Amygdala (tissue), 56 donors: ENCODE data around the gene COL19A1.

Source experiments
- DNase-seq, 56 donors: peaks; one replicate each; lab custom pipeline; 2025; lab: John Stamatoyannopoulos, UW

The COL19A1 gene

DNA sequence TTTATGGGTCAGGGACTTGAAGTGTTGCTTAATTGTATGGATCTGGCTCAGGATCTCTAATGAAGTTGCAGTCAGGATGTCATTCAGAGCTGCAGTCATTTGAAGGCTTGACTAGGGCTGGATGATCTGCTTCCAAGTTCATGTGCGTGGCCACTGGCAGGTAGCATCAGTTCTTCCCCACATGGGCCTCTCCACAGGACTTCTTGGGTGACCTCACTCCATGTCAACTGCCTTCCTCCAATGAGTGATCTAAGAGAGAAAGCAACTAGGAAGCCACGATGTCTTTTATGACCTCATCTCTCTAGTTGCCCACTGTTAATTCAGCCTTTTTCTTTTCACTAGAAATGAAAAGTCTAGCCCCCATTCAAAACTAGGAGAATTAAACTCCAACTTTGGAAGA, 332.4 kb downstream of the COL19A1 start:
- no peak for DNase-seq

DNA sequence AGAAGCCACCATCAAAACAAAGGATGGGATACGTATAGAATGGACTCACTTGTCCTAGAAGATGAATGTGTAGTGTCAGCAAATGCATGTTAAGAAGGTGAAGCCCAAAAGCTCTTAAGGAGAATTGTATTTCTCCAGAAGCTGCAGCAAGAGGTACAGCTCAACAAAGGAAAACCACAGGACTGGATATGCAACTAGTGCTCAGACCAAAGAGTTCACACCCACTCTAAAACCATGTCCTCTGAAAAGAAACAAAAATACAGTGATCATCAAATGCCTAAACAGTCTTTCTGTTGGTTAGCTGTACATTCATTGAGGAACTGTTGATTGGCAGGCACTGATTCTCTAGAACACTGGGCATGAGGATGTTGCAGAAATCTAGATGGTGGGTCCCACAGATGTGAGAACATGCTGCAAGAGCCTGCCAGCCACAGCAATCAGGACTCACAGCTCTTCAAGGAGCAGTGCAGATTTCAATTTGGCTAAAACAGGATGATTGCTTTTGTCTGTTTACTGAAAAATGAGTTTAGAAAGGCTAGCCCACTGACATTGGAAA, 342.0 kb downstream of the COL19A1 start:
- DNase-seq = no peak

GRCh38 chr6:70210462-70210861, 344.1 kb downstream of the COL19A1 start:
- DNase-seq = no peak

- no peak for DNase-seq
Observed at GRCh38 chr6:70215460-70216108, 349.2 kb downstream of the COL19A1 start.

DNA sequence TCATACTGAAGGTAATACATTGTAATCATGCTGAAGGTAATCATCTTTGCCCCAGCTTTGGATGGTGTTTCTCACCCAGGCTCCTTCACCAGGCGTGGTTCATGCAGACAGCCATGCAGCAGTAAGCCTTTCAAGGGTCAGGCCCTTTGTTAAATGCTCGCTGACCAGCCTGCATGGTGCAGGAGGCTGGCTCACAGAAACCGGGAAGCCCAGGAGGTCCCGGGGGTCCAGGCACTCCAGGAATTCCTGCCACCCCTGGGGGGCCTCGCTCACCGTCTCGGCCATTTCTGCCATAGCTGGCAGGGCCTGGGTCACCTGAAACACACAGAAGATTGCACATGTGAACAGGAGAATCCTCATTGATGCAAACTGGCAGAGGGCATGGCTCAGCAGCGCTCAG, 350.4 kb downstream of the COL19A1 start:
- DNase-seq = no peak

DNA sequence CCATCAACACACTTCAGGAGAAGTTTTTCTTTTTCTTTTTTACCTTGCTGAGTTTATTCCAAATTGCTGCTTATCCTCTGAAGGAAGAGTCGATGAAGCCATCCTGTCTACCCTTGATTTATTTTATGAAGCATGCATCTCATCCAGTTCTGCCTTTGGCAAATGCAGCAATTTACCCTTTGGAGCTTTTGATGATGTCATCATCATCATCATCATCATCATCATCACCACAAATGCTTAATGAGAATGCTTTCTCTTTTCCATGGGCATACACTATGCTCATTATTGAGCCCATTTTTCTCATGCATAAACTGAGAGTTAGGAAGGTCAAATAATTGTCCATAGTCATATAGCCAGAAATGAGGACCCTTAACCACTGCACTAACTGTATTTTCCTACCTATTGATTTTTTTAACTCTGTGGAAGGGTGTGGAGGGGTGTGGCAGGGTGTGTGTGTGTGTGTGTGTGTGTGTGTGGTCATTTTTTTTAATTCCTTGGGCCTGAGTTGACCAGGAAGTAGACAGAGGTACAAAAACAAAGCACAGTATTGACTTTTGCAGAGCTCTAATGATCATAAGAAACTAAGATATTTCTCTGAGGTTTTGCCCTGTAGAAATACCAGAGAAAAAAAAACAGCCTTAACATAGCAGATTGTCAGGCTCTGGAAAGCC, 353.7 kb downstream of the COL19A1 start:
- no peak for DNase-seq

- peak in 4 of 56 donors; percentile 3 to 18 (median 8) for DNase-seq
Observed at GRCh38 chr6:70221025-70221714, 354.8 kb downstream of the COL19A1 start.

GRCh38 chr6:70221715-70222438, 355.5 kb downstream of the COL19A1 start:
- no peak for DNase-seq

- DNase-seq = no peak
Observed at GRCh38 chr6:70222439-70222749, 356.0 kb downstream of the COL19A1 start.

DNA sequence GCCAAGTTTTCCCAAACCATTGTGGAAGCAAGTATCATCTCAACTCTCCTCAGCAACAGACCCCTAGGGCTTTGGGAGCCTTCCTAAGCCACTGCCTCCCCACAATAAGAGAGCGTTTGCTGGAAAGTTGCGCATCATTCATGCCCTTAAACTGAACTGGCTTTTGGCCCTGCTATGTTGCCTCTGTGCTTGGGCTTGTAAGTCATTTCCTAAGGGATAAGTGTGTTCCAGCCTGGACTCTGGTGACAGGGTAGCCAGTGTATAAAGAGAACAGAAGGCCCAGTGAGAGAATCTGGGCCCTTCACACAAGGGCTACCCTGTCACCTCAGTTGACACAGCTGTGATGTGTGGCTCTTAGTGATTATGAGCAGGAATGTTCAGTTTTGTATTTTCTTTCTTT, 358.7 kb downstream of the COL19A1 start:
- DNase-seq = peak in 24 of 56 donors; percentile 2 to 42 (median 19)

GRCh38 chr6:70231311-70231710, 365.0 kb downstream of the COL19A1 start:
- no peak for DNase-seq

DNA sequence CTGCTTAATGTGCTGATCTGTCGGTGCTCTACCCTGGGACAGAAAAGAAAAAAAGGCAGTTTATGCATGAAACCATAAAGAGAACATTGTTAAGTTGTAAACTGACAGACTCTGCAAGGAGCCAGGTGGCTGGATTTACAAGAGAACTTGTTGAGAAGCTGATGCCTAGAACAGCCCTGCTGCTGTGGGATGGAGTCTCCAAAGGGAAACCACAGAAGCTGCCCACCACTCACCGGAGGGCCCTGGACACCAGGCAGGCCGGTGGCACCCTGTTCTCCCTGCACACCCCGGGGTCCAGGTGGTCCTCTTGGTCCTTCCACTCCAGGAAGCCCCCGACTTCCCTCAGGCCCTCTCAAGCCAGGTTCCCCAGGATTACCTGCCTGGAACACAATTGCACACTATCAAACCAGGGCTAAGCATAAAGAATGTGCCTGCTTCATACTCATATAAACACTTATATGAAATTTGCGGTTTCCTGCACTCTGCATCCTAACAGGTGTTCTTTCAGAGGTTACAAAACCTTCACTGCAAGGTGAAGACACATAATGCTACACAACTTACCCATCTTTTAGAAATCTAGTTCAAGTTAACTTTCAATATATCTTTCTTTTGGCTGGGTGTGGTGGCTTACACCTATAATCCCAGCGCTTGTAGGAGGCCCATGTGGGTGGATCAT, 368.3 kb downstream of the COL19A1 start:
- no peak for DNase-seq

DNA sequence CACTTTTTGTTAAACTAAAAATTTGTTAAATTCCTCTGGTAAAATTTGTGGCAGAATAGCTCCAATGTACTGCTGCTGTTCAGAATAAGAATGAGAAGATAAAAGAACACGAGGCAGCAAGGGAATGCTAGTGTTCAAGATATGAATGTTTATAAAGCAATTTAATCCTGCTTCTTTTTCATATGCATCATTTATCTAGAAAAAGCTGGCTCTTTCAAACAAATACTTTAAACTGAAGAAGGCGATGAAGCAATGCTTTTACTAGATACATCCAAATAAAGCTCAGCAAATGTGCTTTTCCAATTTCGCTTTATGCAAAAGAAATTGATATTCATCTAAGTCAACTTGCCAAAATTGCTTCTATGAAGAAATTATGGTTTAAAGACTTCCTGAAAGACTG, 370.0 kb downstream of the COL19A1 start:
- DNase-seq = no peak

DNA sequence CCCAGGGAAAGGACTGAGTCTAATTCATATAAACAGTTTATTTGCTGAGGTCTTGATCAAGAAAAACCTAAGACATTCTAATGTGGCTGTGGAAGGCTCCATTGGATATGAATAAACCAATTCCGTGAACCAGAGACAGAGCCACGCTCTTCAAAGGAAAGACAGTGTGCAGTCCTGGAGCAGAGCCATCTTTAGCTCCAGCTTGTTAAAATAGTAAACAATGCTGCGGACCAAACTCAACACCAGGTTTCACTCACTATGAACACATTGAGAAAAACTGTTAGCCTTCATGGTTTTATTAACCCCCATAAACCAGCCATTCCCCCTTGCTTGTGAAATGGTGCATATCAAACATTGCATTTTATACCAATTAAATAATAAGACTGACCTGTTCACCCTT, 374.7 kb downstream of the COL19A1 start:
- DNase-seq = peak in 1 of 56 donors; percentile 8

DNA sequence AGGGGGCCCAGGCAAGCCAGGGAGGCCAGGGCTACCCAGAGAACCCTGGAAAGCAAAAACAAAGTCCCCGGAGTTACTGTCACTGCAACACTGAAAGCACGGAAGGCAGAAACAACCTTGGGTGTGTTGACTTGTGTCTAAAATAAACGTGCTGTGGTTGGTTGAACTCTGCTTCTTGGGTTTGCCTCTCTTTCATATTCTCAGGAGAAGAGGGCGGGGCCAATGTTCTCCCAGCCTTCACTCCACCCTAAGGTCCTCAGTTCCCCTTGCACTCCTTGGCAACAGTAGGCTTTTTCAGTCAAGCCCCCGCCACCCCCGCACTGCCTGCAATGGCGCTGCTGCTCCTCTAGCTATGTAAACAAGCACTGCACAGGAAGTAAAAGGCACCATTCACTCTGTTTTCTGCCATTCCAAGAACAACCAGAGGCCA, 375.6 kb downstream of the COL19A1 start:
- peak in 2 of 56 donors; percentile 9 to 25 for DNase-seq

- DNase-seq = no peak
Observed at GRCh38 chr6:70246118-70246517, 379.8 kb downstream of the COL19A1 start.

- DNase-seq = no peak
Observed at GRCh38 chr6:70252604-70253003, 386.2 kb downstream of the COL19A1 start.

DNA sequence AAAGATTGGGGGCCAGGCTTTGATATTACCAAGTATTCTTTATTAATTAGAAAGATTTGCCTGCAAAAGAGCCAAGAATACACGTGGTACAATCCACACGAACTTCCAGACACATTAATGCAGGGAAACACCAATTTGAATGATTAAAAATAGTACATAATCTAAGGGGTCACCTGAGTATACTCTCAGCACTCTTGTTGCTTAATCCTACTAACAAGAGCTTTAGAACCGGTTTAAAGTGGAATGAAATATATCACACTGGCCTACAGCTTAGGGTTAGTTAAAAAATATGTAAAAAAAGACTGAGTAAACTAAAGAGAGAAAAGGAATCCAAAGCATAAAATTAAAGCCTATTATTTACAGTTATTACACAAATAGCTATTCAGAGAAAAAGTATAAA, 387.6 kb downstream of the COL19A1 start:
- no peak for DNase-seq

GRCh38 chr6:70254784-70255183, 388.4 kb downstream of the COL19A1 start:
- DNase-seq = no peak

- DNase-seq = no peak
Observed at GRCh38 chr6:70257768-70258273, 391.5 kb downstream of the COL19A1 start.
